ENCODE data around the gene RSPRY1.

RSPRY1 gene

GRCh38 chr16:57251352-57251751, 65.2 kb downstream of the RSPRY1 start:
- Histone ChIP-seq H3K4me1 (ENCODE audit: control insufficient read depth, insufficient read depth, low read length, poor library complexity, severe bottlenecking) (no peaks in the 10 kb centered on the region), H3K27ac (ENCODE audit: insufficient read depth, low read length, poor library complexity, severe bottlenecking) (no peak overlapping the region), H3K36me3 (ENCODE audit: control insufficient read depth, insufficient read depth, low read length) (peaks cover 51% of the 10 kb centered on the region), H3K9me3 (ENCODE audit: control insufficient read depth, low read length) (no peaks in the 10 kb centered on the region), H3K27me3 (replicated peaks; ENCODE audit: control insufficient read depth, insufficient read depth, low read length, poor library complexity, severe bottlenecking) (no peaks in the 10 kb centered on the region), H3K4me3 (ENCODE audit: insufficient read depth, low read depth, low read length, poor library complexity, severe bottlenecking) (no peak overlapping the region)
- DNase-seq = no peak

- H3K9me3 ChIP-seq (ENCODE audit: control insufficient read depth, low read length) = no peaks in the 10 kb centered on the region
- no peak overlapping the region for H3K4me3 ChIP-seq (ENCODE audit: insufficient read depth, low read depth, low read length, poor library complexity, severe bottlenecking)
- H3K27me3 ChIP-seq (replicated peaks; ENCODE audit: control insufficient read depth, insufficient read depth, low read length, poor library complexity, severe bottlenecking) = no peaks in the 10 kb centered on the region
- H3K4me1 ChIP-seq (ENCODE audit: control insufficient read depth, insufficient read depth, low read length, poor library complexity, severe bottlenecking) = no peaks in the 10 kb centered on the region
- no peak overlapping the region for H3K27ac ChIP-seq (ENCODE audit: insufficient read depth, low read length, poor library complexity, severe bottlenecking)
- DNase-seq = no peak
- peaks cover 51% of the 10 kb centered on the region for H3K36me3 ChIP-seq (ENCODE audit: control insufficient read depth, insufficient read depth, low read length)
Observed at GRCh38 chr16:57252148-57252721, 66.1 kb downstream of the RSPRY1 start.

GRCh38 chr16:57253466-57253865, 67.3 kb downstream of the RSPRY1 start:
- H3K36me3 ChIP-seq (ENCODE audit: control insufficient read depth, insufficient read depth, low read length) = peaks cover 52% of the 10 kb centered on the region
- no peak overlapping the region for H3K4me3 ChIP-seq (ENCODE audit: insufficient read depth, low read depth, low read length, poor library complexity, severe bottlenecking)
- no peaks in the 10 kb centered on the region for H3K9me3 ChIP-seq (ENCODE audit: control insufficient read depth, low read length)
- H3K4me1 ChIP-seq (ENCODE audit: control insufficient read depth, insufficient read depth, low read length, poor library complexity, severe bottlenecking) = no peaks in the 10 kb centered on the region
- no peak overlapping the region for H3K27ac ChIP-seq (ENCODE audit: insufficient read depth, low read length, poor library complexity, severe bottlenecking)
- no peaks in the 10 kb centered on the region for H3K27me3 ChIP-seq (replicated peaks; ENCODE audit: control insufficient read depth, insufficient read depth, low read length, poor library complexity, severe bottlenecking)
- DNase-seq = no peak

GRCh38 chr16:57255686-57256415, 69.7 kb downstream of the RSPRY1 start:
- Histone ChIP-seq H3K9me3 (ENCODE audit: control insufficient read depth, low read length) (no peaks in the 10 kb centered on the region), H3K36me3 (ENCODE audit: control insufficient read depth, insufficient read depth, low read length) (peaks cover 30% of the 10 kb centered on the region), H3K4me3 (ENCODE audit: insufficient read depth, low read depth, low read length, poor library complexity, severe bottlenecking) (no peak overlapping the region), H3K27ac (ENCODE audit: insufficient read depth, low read length, poor library complexity, severe bottlenecking) (no peak overlapping the region), H3K27me3 (replicated peaks; ENCODE audit: control insufficient read depth, insufficient read depth, low read length, poor library complexity, severe bottlenecking) (no peaks in the 10 kb centered on the region), H3K4me1 (ENCODE audit: control insufficient read depth, insufficient read depth, low read length, poor library complexity, severe bottlenecking) (peaks cover 3% of the 10 kb centered on the region)
- no peak for DNase-seq

- no peak for DNase-seq
- H3K27ac ChIP-seq (ENCODE audit: insufficient read depth, low read length, poor library complexity, severe bottlenecking) = no peak overlapping the region
- H3K36me3 ChIP-seq (ENCODE audit: control insufficient read depth, insufficient read depth, low read length) = peaks cover 22% of the 10 kb centered on the region
- H3K9me3 ChIP-seq (ENCODE audit: control insufficient read depth, low read length) = no peaks in the 10 kb centered on the region
- no peak overlapping the region for H3K4me3 ChIP-seq (ENCODE audit: insufficient read depth, low read depth, low read length, poor library complexity, severe bottlenecking)
- H3K27me3 ChIP-seq (replicated peaks; ENCODE audit: control insufficient read depth, insufficient read depth, low read length, poor library complexity, severe bottlenecking) = no peaks in the 10 kb centered on the region
- peaks cover 3% of the 10 kb centered on the region for H3K4me1 ChIP-seq (ENCODE audit: control insufficient read depth, insufficient read depth, low read length, poor library complexity, severe bottlenecking)
Observed at GRCh38 chr16:57256601-57257395, 70.7 kb downstream of the RSPRY1 start.

- Histone ChIP-seq H3K4me1 (ENCODE audit: control insufficient read depth, insufficient read depth, low read length, poor library complexity, severe bottlenecking) (peaks cover 3% of the 10 kb centered on the region), H3K27ac (ENCODE audit: insufficient read depth, low read length, poor library complexity, severe bottlenecking) (no peak overlapping the region)
Observed at GRCh38 chr16:57257455-57258070, 71.4 kb downstream of the RSPRY1 start.

GRCh38 chr16:57258226-57258909, 72.2 kb downstream of the RSPRY1 start:
- Histone ChIP-seq H3K4me1 (ENCODE audit: control insufficient read depth, insufficient read depth, low read length, poor library complexity, severe bottlenecking) (peaks cover 3% of the 10 kb centered on the region), H3K27ac (ENCODE audit: insufficient read depth, low read length, poor library complexity, severe bottlenecking) (no peak overlapping the region), H3K36me3 (ENCODE audit: control insufficient read depth, insufficient read depth, low read length) (peaks cover 14% of the 10 kb centered on the region), H3K27me3 (replicated peaks; ENCODE audit: control insufficient read depth, insufficient read depth, low read length, poor library complexity, severe bottlenecking) (no peaks in the 10 kb centered on the region), H3K4me3 (ENCODE audit: insufficient read depth, low read depth, low read length, poor library complexity, severe bottlenecking) (no peak overlapping the region), H3K9me3 (ENCODE audit: control insufficient read depth, low read length) (no peaks in the 10 kb centered on the region)
- DNase-seq = no peak

More at GRCh38 chr16:57257455-57258070, 71.4 kb downstream of the RSPRY1 start:
- Histone ChIP-seq H3K4me3 (ENCODE audit: insufficient read depth, low read depth, low read length, poor library complexity, severe bottlenecking) (no peak overlapping the region), H3K36me3 (ENCODE audit: control insufficient read depth, insufficient read depth, low read length) (peaks cover 14% of the 10 kb centered on the region), H3K27me3 (replicated peaks; ENCODE audit: control insufficient read depth, insufficient read depth, low read length, poor library complexity, severe bottlenecking) (no peaks in the 10 kb centered on the region), H3K9me3 (ENCODE audit: control insufficient read depth, low read length) (no peaks in the 10 kb centered on the region)
- no peak for DNase-seq

GRCh38 chr16:57258910-57259475, 72.9 kb downstream of the RSPRY1 start:
- H3K4me1 ChIP-seq (ENCODE audit: control insufficient read depth, insufficient read depth, low read length, poor library complexity, severe bottlenecking) = peaks cover 3% of the 10 kb centered on the region
- H3K4me3 ChIP-seq (ENCODE audit: insufficient read depth, low read depth, low read length, poor library complexity, severe bottlenecking) = no peak overlapping the region
- H3K9me3 ChIP-seq (ENCODE audit: control insufficient read depth, low read length) = no peaks in the 10 kb centered on the region
- no peak for DNase-seq
- H3K27ac ChIP-seq (ENCODE audit: insufficient read depth, low read length, poor library complexity, severe bottlenecking) = no peak overlapping the region
- no peaks in the 10 kb centered on the region for H3K27me3 ChIP-seq (replicated peaks; ENCODE audit: control insufficient read depth, insufficient read depth, low read length, poor library complexity, severe bottlenecking)
- peaks cover 9% of the 10 kb centered on the region for H3K36me3 ChIP-seq (ENCODE audit: control insufficient read depth, insufficient read depth, low read length)

GRCh38 chr16:57260294-57260929, 74.3 kb downstream of the RSPRY1 start:
- Histone ChIP-seq H3K27me3 (replicated peaks; ENCODE audit: control insufficient read depth, insufficient read depth, low read length, poor library complexity, severe bottlenecking) (no peaks in the 10 kb centered on the region), H3K27ac (ENCODE audit: insufficient read depth, low read length, poor library complexity, severe bottlenecking) (no peak overlapping the region), H3K4me1 (ENCODE audit: control insufficient read depth, insufficient read depth, low read length, poor library complexity, severe bottlenecking) (peaks cover 3% of the 10 kb centered on the region), H3K36me3 (ENCODE audit: control insufficient read depth, insufficient read depth, low read length) (peaks cover 8% of the 10 kb centered on the region), H3K9me3 (ENCODE audit: control insufficient read depth, low read length) (no peaks in the 10 kb centered on the region), H3K4me3 (ENCODE audit: insufficient read depth, low read depth, low read length, poor library complexity, severe bottlenecking) (no peak overlapping the region)
- peak in 1 of 3 donors; percentile 15 for DNase-seq
